GM23248 (cell line): ENCODE measurements around the gene TMC1. TPM values are rescaled to one million over a fixed set of nuclear protein-coding genes. Genes with fewer than 3 reads are reported as not detected.

Experiments
- DNase-seq: peaks from one replicate; pipeline ENCODE4 v3.0.0-alpha.2; 2015
- H2AFZ ChIP-seq: fragments of 200-600 bp; sonication (generic); 2 replicates; pipeline ENCODE4 v1.6.1; 2016; ENCODE audit warnings: antibody characterized with exemption
- H3F3A ChIP-seq: fragments of 200-600 bp; sonication (generic); 2 replicates; pipeline ENCODE4 v1.6.1; 2016; ENCODE audit warnings: mild to moderate bottlenecking, antibody characterized with exemption, mixed run types; ENCODE audit not compliant: insufficient read depth
- H3K27ac ChIP-seq: fragments of 200-600 bp; sonication (generic); 2 replicates; pipeline ENCODE4 v1.5.1; 2016; ENCODE audit warnings: mild to moderate bottlenecking
- H3K27me3 ChIP-seq: fragments of 200-600 bp; sonication (generic); replicated peaks from 2 replicates; pipeline ENCODE4 v1.6.1; 2016; ENCODE audit warnings: mild to moderate bottlenecking; ENCODE audit not compliant: insufficient read depth
- H3K36me3 ChIP-seq: fragments of 200-600 bp; sonication (generic); 2 replicates; pipeline ENCODE4 v1.6.1; 2016; ENCODE audit warnings: low read depth, mild to moderate bottlenecking
- H3K4me1 ChIP-seq: fragments of 200-600 bp; sonication (generic); 2 replicates; pipeline ENCODE4 v1.6.1; 2016; ENCODE audit warnings: mild to moderate bottlenecking; ENCODE audit not compliant: insufficient read depth
- H3K4me2 ChIP-seq: fragments of 200-600 bp; sonication (generic); one replicate; pipeline ENCODE4 v1.6.1; 2016; ENCODE audit warnings: mild to moderate bottlenecking; ENCODE audit not compliant: unreplicated experiment
- H3K4me3 ChIP-seq: fragments of 200-600 bp; sonication (generic); 2 replicates; pipeline ENCODE4 v1.5.1; 2016; ENCODE audit warnings: mild to moderate bottlenecking
- H3K79me2 ChIP-seq: fragments of 200-600 bp; sonication (generic); 2 replicates; pipeline ENCODE4 v1.6.1; 2016; ENCODE audit warnings: mild to moderate bottlenecking; ENCODE audit not compliant: insufficient read depth
- H3K9ac ChIP-seq: fragments of 200-600 bp; sonication (generic); 2 replicates; pipeline ENCODE4 v1.6.1; 2016; ENCODE audit warnings: mild to moderate bottlenecking
- H3K9me2 ChIP-seq: fragments of 200-600 bp; sonication (generic); 2 replicates; pipeline ENCODE4 v1.6.1; 2016; ENCODE audit warnings: mixed run types, mild to moderate bottlenecking, moderate library complexity; ENCODE audit not compliant: insufficient read depth
- H3K9me3 ChIP-seq: fragments of 200-600 bp; sonication (generic); one replicate; pipeline ENCODE4 v1.6.1; 2017; ENCODE audit warnings: low read depth
- H4K20me1 ChIP-seq: fragments of 200-600 bp; sonication (generic); 2 replicates; pipeline ENCODE4 v1.6.0; 2016; ENCODE audit not compliant: insufficient read depth
- EZH2 ChIP-seq: fragments of 200-600 bp; sonication (generic); IDR thresholded peaks from 2 replicates; pipeline ENCODE4 v1.6.1; 2018; ENCODE audit warnings: antibody characterized with exemption, mild to moderate bottlenecking; ENCODE audit not compliant: insufficient read depth, poor library complexity, severe bottlenecking
- EZH2phosphoT487 ChIP-seq: fragments of 200-600 bp; sonication (generic); IDR thresholded peaks from 2 replicates; pipeline ENCODE4 v1.6.1; 2018; ENCODE audit warnings: antibody characterized with exemption, moderate library complexity, mild to moderate bottlenecking, low read depth; ENCODE audit not compliant: insufficient read depth
- WGBS, 2 experiments: methylation state at CpG; one replicate each; pipeline ENCODE4 v1.1.6; 2015 to 2017; ENCODE audit warnings: low lambda C conversion rate in 2 of 2, low coverage in 1 of 2; ENCODE audit errors: missing lambda C conversion rate in 2 of 2; 5-methylcytosine and 5-hydroxymethylcytosine counted together
- in situ Hi-C: fragments of 300-500 bp; cut with MboI; formaldehyde crosslinking; loops from 2 replicates; pipeline ENCODE4 v1.15.0; 2020
- polyA plus RNA-seq: library from polyadenylated mRNA; unstranded; fragments of >200 nt; fragmentation: Nextera tagmentation; extraction: Ambion mirVana; gene quantifications from 2 replicates; pipeline ENCODE4 v1.2.1, GENCODE V29; 2016
- total RNA-seq: library from RNA; depleted of rRNA; stranded (reverse); fragments of >200 nt; shearing (Covaris generic); gene quantifications from 2 replicates; pipeline ENCODE4 v1.2.3, GENCODE V29; 2014

Gene TMC1
- total and polyA plus RNA-seq, 2 experiments from 2014 or later: 0.45 TPM; not detected in 1

DNA sequence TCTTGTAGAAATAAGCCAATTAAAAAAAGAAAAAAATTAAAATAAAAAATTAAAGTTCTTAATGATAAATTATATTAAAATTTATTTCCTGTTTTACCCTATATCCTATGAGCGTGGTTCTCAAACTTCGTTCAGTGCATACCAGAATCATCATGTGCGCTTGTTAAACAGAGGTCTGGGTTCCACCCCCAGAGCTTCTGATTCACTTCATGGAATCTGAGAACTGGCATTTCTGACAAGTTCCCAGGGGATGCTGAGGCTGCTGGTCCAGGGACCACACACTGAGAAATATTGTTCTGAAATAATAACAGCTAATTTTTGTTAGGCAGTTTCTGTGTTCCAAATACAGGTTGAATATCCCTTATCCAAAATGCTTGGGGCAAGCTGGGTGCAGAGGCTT lies 79.3 kb downstream of the TMC1 start:
- Histone ChIP-seq H3K4me1 (peaks cover 20% of the 10 kb centered on the region), H2AFZ (no peak overlapping the region), H3F3A (peaks cover 28% of the 10 kb centered on the region), H3K9ac (no peak overlapping the region), H4K20me1 (no peaks in the 10 kb centered on the region), H3K27me3 (no peaks in the 10 kb centered on the region), H3K36me3 (no peaks in the 10 kb centered on the region), H3K9me3 (no peaks in the 10 kb centered on the region), H3K4me2 (no peak overlapping the region), H3K4me3 (no peak overlapping the region), H3K79me2 (no peaks in the 10 kb centered on the region), H3K9me2 (no peaks in the 10 kb centered on the region), H3K27ac (no peak overlapping the region)
- in situ Hi-C loops: no loop called here
- no peak for TF ChIP-seq EZH2phosphoT487
- TF ChIP-seq EZH2: no peak
- DNase-seq: no peak
- 91 to 93% methylated on average over 3 of the region's 3 CpGs for WGBS, 2 experiments

DNA sequence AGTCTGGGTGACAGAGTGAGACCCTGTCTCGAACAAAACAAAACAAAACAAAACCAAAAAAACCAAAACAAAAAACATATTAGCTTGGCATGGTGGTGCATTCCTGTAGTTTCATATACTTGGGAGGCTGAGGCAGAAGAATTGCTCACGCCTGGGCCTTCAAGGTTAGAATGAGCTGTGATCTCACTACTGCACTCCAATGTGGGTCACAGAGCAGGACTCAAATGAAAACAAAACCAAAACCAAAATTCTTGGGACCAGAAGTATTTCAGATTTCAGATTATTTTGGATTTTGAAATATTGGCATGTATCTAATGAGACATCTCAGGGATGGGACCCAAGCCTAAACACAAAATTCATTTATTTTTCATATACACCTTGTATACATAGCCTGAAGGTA lies 80.2 kb downstream of the TMC1 start:
- DNase-seq: no peak
- Histone ChIP-seq H3K27me3 (no peaks in the 10 kb centered on the region), H3F3A (peaks cover 28% of the 10 kb centered on the region), H3K9me2 (no peaks in the 10 kb centered on the region), H3K4me2 (no peak overlapping the region), H3K9me3 (no peaks in the 10 kb centered on the region), H3K36me3 (no peaks in the 10 kb centered on the region), H3K27ac (no peak overlapping the region), H4K20me1 (no peaks in the 10 kb centered on the region), H3K79me2 (no peaks in the 10 kb centered on the region), H3K4me1 (peaks cover 20% of the 10 kb centered on the region), H3K9ac (no peak overlapping the region), H3K4me3 (no peak overlapping the region), H2AFZ (no peak overlapping the region)
- 44 to 50% methylated on average over 2 of the region's 2 CpGs for WGBS, 2 experiments
- in situ Hi-C loops: no loop called here
- TF ChIP-seq EZH2phosphoT487 (no peak), EZH2 (no peak)

DNA sequence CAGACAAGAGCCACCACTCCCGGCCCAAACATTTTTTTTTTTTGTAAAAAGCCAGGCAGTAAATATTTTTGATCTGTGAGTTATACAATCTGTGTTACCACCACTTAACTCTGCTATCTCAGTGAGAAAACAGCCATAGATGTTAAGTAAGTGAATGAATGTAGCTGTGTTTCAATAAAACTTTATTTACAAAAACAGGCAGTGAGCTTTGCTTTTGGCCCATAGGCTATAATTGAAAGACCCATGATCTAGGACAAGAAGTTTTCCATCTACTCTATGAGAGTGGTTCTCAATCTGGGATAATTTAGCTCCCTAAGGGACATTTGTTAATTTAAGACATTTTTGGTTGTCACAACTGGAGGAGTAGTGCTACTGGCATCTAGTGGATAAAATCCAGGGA lies 91.0 kb downstream of the TMC1 start:
- in situ Hi-C loops: no loop called here

DNA sequence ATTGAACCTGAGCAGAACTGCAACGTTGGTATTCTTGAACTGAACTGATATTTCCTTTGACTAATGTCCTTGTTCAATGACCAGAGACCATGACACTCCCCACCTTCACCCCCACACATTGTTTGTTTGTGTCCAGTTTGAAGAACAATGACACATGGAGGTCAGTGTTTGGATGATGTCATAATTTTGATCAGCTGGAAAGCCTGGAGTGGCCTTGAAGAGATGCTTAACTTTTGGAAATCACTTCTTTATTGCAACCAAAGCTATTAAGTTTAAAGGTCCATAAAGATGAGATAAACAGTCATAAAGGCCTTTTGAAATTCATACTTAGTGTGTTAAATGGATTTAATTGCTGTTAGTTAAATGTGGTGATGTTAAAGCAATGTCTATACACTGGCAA lies 92.7 kb downstream of the TMC1 start:
- H3K4me1 ChIP-seq: 0 out of 2 replicates have a peak, but pooled peaks cover 10% of the 10 kb centered on the region
- DNase-seq: no peak
- H2AFZ ChIP-seq: no peak overlapping the region
- in situ Hi-C loops: no loop called here
- no peak overlapping the region for H3K4me2 ChIP-seq
- H3K4me3 ChIP-seq: no peak overlapping the region
- no peak overlapping the region for H3K9ac ChIP-seq
- no peaks in the 10 kb centered on the region for H3K79me2 ChIP-seq
- H3K36me3 ChIP-seq: no peaks in the 10 kb centered on the region
- TF ChIP-seq EZH2phosphoT487: no peak
- TF ChIP-seq EZH2: no peak
- no peaks in the 10 kb centered on the region for H3K9me3 ChIP-seq
- H3F3A ChIP-seq: no peaks in the 10 kb centered on the region
- 0 to 3% methylated on average over 1 of the region's 1 CpG for WGBS, 2 experiments
- no peaks in the 10 kb centered on the region for H3K9me2 ChIP-seq
- H3K27me3 ChIP-seq: no peaks in the 10 kb centered on the region
- no peak overlapping the region for H3K27ac ChIP-seq
- no peaks in the 10 kb centered on the region for H4K20me1 ChIP-seq

More for the DNA sequence above, 91.0 kb downstream of the TMC1 start:
- no peak overlapping the region for H2AFZ ChIP-seq
- H3K4me1 ChIP-seq: 0 out of 2 replicates have a peak, but pooled peaks cover 10% of the 10 kb centered on the region
- no peaks in the 10 kb centered on the region for H4K20me1 ChIP-seq
- no peak overlapping the region for H3K9ac ChIP-seq
- no peak overlapping the region for H3K4me3 ChIP-seq
- no peaks in the 10 kb centered on the region for H3K9me3 ChIP-seq
- DNase-seq: no peak
- H3K27me3 ChIP-seq: no peaks in the 10 kb centered on the region
- no peaks in the 10 kb centered on the region for H3K9me2 ChIP-seq
- no peaks in the 10 kb centered on the region for H3K36me3 ChIP-seq
- TF ChIP-seq EZH2 (no peak), EZH2phosphoT487 (no peak)
- no peaks in the 10 kb centered on the region for H3K79me2 ChIP-seq
- no peaks in the 10 kb centered on the region for H3F3A ChIP-seq
- WGBS, 2 experiments: 86 to 93% methylated on average over 1 of the region's 1 CpG
- H3K4me2 ChIP-seq: no peak overlapping the region
- H3K27ac ChIP-seq: no peak overlapping the region

DNA sequence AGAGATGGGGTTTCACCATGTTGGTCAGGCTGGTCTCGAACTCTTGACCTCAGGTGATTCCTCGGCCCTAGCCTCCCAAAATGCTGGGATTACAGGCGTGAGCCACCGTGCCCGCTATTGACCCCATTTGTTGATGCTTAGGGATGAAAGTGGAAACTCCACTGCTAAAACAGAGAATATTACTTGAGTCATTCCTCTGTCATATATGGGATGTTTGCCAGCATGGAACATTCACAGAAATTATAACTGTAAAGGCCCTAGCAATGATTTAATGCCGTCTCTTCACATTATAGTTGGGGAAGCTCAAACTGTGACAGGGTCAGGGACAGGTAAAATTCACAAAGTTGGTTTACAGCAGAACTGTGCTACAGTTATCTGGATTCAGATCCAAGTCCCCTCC lies 94.5 kb downstream of the TMC1 start:
- no peak for TF ChIP-seq EZH2
- TF ChIP-seq EZH2phosphoT487: no peak
- Histone ChIP-seq H3F3A (no peaks in the 10 kb centered on the region), H3K27me3 (no peaks in the 10 kb centered on the region), H3K9me2 (no peaks in the 10 kb centered on the region), H3K9ac (no peak overlapping the region), H2AFZ (no peak overlapping the region), H3K36me3 (no peaks in the 10 kb centered on the region), H3K4me3 (no peak overlapping the region), H3K79me2 (no peaks in the 10 kb centered on the region), H3K4me2 (no peak overlapping the region), H3K9me3 (no peaks in the 10 kb centered on the region), H3K27ac (no peak overlapping the region), H3K4me1 (0 out of 2 replicates have a peak, but pooled peaks cover 10% of the 10 kb centered on the region), H4K20me1 (no peaks in the 10 kb centered on the region)
- in situ Hi-C loops: no loop called here
- peak; percentile 50 for DNase-seq
- 92 to 95% methylated on average over 6 of the region's 6 CpGs for WGBS, 2 experiments
